ENCODE measurements around the gene CHST12. TPM values are rescaled to one million over a fixed set of nuclear protein-coding genes. Genes with fewer than 3 reads are reported as not detected.

CHST12 gene
- total RNA-seq, 6 donors from 2014 or later: 10.2 to 35.9 (median 27.8) TPM

GRCh38 chr7:2393706-2394105, 9.7 kb upstream of the CHST12 start:
- H3K36me3 ChIP-seq: no peaks in the 10 kb centered on the region
- TF ChIP-seq POLR2A (IDR thresholded peaks at IDR 0.05) (no peak), EP300 (IDR thresholded peaks at IDR 0.05) (no peak), CTCF (IDR thresholded peaks at IDR 0.05) (no peak), POLR2AphosphoS5 (IDR thresholded peaks at IDR 0.05) (no peak)
- H3K4me1 ChIP-seq: peaks cover 11 to 13% (median 13%) of the 10 kb centered on the region in 4 donors
- DNase-seq (no peak), ATAC-seq (ENCODE audit: low FRiP score in 2 of 2) (no peak)
- H3K4me3 ChIP-seq: no peak overlapping the region
- H3K9me3 ChIP-seq: no peaks in the 10 kb centered on the region
- no peaks in the 10 kb centered on the region for H3K27me3 ChIP-seq
- H3K27ac ChIP-seq: no peak overlapping the region
- 45 to 61% methylated on average over 12 of the region's 12 CpGs for WGBS, 2 donors

GRCh38 chr7:2394566-2395082, 8.8 kb upstream of the CHST12 start:
- no peak overlapping the region for H3K4me3 ChIP-seq
- no peak for ATAC-seq (ENCODE audit: low FRiP score in 2 of 2)

DNA sequence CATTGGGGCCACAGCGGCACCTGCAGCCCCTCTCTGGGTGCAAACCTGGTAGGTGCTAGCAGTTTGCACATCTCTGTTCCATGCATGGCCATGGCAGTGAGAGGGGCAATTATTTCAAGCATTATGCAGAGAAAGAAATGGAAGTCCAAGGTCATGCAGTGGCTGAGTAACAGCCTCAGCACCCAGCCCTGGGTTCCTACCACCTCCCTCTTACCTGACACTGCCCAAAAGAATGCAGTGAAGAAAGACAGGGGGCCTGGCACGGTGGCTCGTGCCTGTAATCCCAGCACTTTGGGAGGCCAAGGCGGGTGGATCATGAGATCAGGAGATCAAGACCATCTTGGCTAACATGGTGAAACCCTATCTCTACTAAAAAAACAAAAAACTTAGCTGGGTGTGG, 4.9 kb upstream of the CHST12 start:
- Histone ChIP-seq H3K4me1 (peaks cover 21 to 34% (median 27%) of the 10 kb centered on the region in 4 donors), H3K9me3 (no peaks in the 10 kb centered on the region), H3K27ac (no peak overlapping the region), H3K36me3 (no peaks in the 10 kb centered on the region), H3K27me3 (no peaks in the 10 kb centered on the region), H3K4me3 (no peak overlapping the region)
- no peak for ATAC-seq (ENCODE audit: low FRiP score in 2 of 2)
- WGBS, 2 donors: 87 to 95% methylated on average over 4 of the region's 4 CpGs
- TF ChIP-seq CTCF (IDR thresholded peaks at IDR 0.05) (no peak), POLR2A (IDR thresholded peaks at IDR 0.05) (no peak), EP300 (IDR thresholded peaks at IDR 0.05) (no peak), POLR2AphosphoS5 (IDR thresholded peaks at IDR 0.05) (no peak)
- no peak for DNase-seq

More at GRCh38 chr7:2394566-2395082, 8.8 kb upstream of the CHST12 start:
- Histone ChIP-seq H3K9me3 (no peaks in the 10 kb centered on the region), H3K27me3 (no peaks in the 10 kb centered on the region), H3K4me1 (peaks cover 14 to 18% (median 17%) of the 10 kb centered on the region in 4 donors), H3K36me3 (no peaks in the 10 kb centered on the region), H3K27ac (no peak overlapping the region)
- TF ChIP-seq POLR2A (IDR thresholded peaks at IDR 0.05) (no peak), EP300 (IDR thresholded peaks at IDR 0.05) (no peak), CTCF (IDR thresholded peaks at IDR 0.05) (no peak), POLR2AphosphoS5 (IDR thresholded peaks at IDR 0.05) (no peak)
- DNase-seq: no peak
- WGBS, 2 donors: 91 to 92% methylated on average over 20 to 21 of the region's 21 CpGs

- 12 to 17% methylated on average over 6 of the region's 6 CpGs for WGBS, 2 donors
- H3K9me3 ChIP-seq: no peaks in the 10 kb centered on the region
- ATAC-seq (ENCODE audit: low FRiP score in 2 of 2): peak in 1 of 2 donors; percentile 20
Observed at GRCh38 chr7:2399848-2400587, 3.4 kb upstream of the CHST12 start.

DNA sequence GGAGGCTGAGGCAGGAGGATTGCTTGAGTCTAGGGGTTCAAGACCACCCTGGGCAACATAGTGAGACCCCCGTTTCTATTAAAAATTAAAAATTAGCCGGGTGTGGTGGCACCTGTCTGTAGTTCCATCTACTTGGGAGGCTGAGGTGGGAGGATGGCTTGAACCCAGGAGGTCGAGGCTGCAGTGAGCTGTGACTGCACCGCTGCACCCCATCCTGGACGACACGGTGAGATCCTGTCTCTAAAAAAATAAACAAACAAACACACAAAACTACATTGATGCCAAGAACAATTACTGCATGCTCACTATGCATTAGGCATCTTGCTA, 761 bp upstream of the CHST12 start:
- Histone ChIP-seq H3K36me3 (no peaks in the 10 kb centered on the region), H3K27ac (peak overlapping the region in 2 of 4 donors; percentile 50 to 89), H3K9me3 (no peaks in the 10 kb centered on the region), H3K4me3 (peak overlapping the region in 3 of 4 donors; percentile 77 to 98 (median 97)), H3K4me1 (peaks cover 43 to 67% (median 49%) of the 10 kb centered on the region in 4 donors), H3K27me3 (no peaks in the 10 kb centered on the region)
- ATAC-seq (ENCODE audit: low FRiP score in 2 of 2) (no peak), DNase-seq (no peak)
- no peak for TF ChIP-seq CTCF (IDR thresholded peaks at IDR 0.05)
- TF ChIP-seq EP300 (IDR thresholded peaks at IDR 0.05): no peak
- TF ChIP-seq POLR2AphosphoS5 (IDR thresholded peaks at IDR 0.05): no peak
- TF ChIP-seq POLR2A (IDR thresholded peaks at IDR 0.05): no peak
- WGBS, 2 donors: 58 to 67% methylated on average over 6 of the region's 6 CpGs

More at GRCh38 chr7:2399848-2400587, 3.4 kb upstream of the CHST12 start:
- Histone ChIP-seq H3K4me1 (peaks cover 26 to 44% (median 32%) of the 10 kb centered on the region in 4 donors), H3K36me3 (no peaks in the 10 kb centered on the region), H3K4me3 (peak overlapping the region in 1 of 4 donors; percentile 0), H3K27ac (peak overlapping the region; percentile 58 to 87 (median 76)), H3K27me3 (no peaks in the 10 kb centered on the region)
- peak in 1 of 2 donors; percentile 82 for DNase-seq
- TF ChIP-seq POLR2A (IDR thresholded peaks at IDR 0.05) (no peak), POLR2AphosphoS5 (IDR thresholded peaks at IDR 0.05) (peak in 1 of 2 donors; percentile 60)
